Activated naive CD4-positive, alpha-beta T cell treated with anti-CD3 and anti-CD28 coated beads, Interleukin-2, amount 10 ng/mL, durations not matched to agents 7 days and 5 days (primary cell): ENCODE data around the gene NRIP3.
"Not testable (repeated sequence)": the region's sequence is repeated elsewhere in the genome, so short reads cannot be mapped to it uniquely, and the experiment has no call there.

ENCODE experiments used
- CTCF ChIA-PET: fragments of 350-600 bp; sonication (Branson Sonifier 250); formaldehyde crosslinking; loops from one replicate; lab custom pipeline; 2021; ENCODE audit warnings: antibody characterized with exemption; lab: Charles Lee
- DNase-seq: peaks from one replicate; pipeline ENCODE4 v3.0.0-alpha.2; 2020
- H3K27ac Mint-ChIP-seq: one replicate; pipeline ENCODE4 v1.8.0; 2021; ENCODE audit warnings: mild to moderate bottlenecking, moderate library complexity, mixed read lengths
- H3K27me3 Mint-ChIP-seq: one replicate; pipeline ENCODE4 v1.8.0; 2021; ENCODE audit warnings: mild to moderate bottlenecking, mixed read lengths
- H3K36me3 Mint-ChIP-seq: one replicate; pipeline ENCODE4 v1.8.0; 2021; ENCODE audit warnings: mixed read lengths
- H3K4me1 Mint-ChIP-seq: one replicate; pipeline ENCODE4 v1.8.0; 2021; ENCODE audit warnings: mixed read lengths
- H3K4me3 Mint-ChIP-seq: one replicate; pipeline ENCODE4 v1.8.0; 2021; ENCODE audit warnings: mild to moderate bottlenecking, moderate library complexity, mixed read lengths
- H3K9me3 Mint-ChIP-seq: one replicate; pipeline ENCODE4 v1.8.0; 2021; ENCODE audit warnings: mixed read lengths

The NRIP3 gene

DNA sequence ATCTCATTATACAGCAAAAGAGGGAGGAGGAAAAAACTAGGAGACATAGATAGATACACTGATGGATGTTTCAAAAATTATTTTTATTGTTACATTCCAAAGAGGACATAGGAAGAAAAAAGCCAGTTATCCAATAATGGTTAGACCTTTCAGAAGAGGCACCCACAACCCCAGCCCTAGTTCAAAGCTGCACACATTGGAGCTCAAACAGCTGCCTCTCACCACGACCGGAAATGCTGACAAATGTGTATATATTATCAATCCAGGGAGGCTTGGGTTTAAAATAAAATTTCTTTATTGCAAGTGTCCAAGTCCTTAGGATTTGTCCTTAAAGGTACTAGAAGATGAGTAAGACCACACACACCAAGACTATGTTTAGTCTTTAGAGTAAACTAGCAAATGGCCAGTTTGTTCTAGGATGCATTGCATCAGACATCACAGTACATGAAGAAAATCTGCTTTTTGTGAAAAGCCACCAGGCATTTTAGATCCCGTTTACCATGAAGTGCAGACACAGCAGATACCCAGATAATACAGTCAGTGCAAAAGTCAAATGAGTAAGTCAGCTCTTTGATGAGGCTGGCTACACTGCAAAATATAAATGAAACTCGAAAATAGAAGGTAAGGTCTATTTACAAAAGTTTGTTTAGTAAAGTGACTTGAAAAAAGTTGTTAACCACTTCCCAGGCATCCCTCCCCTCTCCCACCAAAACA, 56.4 kb downstream of the NRIP3 start:
- Mint-ChIP-seq H3K36me3 (peaks cover 37% of the 10 kb centered on the region), H3K27ac (no peak overlapping the region), H3K4me3 (no peak overlapping the region), H3K27me3 (peaks cover 7% of the 10 kb centered on the region), H3K4me1 (no peaks in the 10 kb centered on the region), H3K9me3 (no peaks in the 10 kb centered on the region)
- CTCF ChIA-PET, result interaction anchor here (0.9 kb wide), 1 partner anchor 33 kb away, joined by 4 read pairs; no protein-coding TSS in a partner anchor
- no peak for DNase-seq

DNA sequence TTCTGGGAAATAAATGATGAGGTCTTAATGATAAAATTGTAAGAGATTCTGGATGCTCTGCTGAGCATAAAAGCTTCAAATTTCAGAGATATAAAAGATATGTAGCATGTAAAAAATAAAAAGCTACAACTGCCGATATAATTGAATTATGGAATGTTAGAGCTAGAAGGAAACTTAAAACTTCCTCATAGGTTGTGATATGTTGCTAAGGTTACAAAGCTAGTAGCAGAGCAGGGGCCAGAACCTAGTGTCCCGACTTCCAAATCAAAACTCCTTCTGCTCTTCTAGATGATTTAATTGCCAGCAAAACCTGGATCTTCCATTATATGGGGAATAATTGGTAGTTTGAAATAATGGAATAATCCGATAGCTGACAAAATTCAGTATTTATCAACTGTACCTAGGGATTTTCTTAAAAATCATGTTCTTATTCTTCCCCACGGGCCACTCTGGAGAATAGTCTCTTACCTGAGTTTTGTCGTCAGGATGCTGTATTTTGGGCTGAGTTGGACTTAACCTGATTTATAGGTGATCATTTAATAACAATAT, 61.2 kb downstream of the NRIP3 start, which contains the start of gene ASCL3:
TSS of gene ASCL3 (minus strand) at position 499 of the 549 bp plus-strand sequence. CDS start 4,855 bp downstream, outside the sequence.
- DNase-seq, result no peak
- Mint-ChIP-seq H3K4me3 (no peak within 1 kb of the TSS), H3K4me1 (no peaks in the 10 kb centered on the region), H3K36me3 (peaks cover 10% of the 10 kb centered on the region), H3K9me3 (no peaks in the 10 kb centered on the region), H3K27ac (no peak within 1 kb of the TSS), H3K27me3 (peaks cover 22% of the 10 kb centered on the region)
- CTCF ChIA-PET, result interaction anchor here (1.5 kb wide), 1 partner anchor 17 kb away, joined by 6 read pairs; no protein-coding TSS in a partner anchor

DNA sequence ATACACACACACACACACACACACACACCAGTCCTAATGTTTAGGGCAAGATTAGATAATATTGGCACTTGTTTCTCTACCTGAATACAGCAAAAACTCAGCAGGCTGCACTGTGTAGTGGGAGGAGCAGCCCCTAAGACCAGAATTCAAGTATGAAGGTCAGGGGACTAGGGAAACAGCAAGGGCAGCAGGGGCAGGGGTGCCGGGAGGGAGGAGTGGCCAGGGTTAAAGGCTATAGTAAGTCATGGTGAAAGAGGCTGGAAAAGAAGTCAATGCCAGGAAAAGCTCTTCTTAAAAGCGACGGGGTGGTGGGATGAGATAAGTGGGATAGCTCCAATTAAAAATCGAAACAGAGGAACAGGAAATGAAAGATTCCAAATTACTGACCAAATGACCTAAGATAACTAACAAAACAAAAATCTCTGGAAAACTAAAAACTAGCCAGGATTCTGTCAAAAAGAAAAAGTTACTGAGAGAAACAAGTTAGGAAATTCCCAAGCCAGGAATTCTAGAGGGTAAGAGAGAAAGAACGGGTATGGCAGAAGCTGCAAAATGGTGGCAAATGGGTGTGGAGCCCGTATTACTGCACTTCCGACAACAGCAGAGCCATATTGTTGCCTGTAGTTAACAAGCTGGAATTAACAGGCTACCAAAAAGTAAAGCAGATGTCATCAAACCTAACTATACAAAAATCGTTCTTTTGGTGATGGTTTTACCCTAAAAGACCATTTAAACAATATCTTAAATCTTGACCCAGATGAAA, 62.3 kb downstream of the NRIP3 start:
- Mint-ChIP-seq H3K36me3 (peaks cover 4% of the 10 kb centered on the region), H3K27ac (no peak overlapping the region), H3K4me3 (no peak overlapping the region), H3K9me3 (no peaks in the 10 kb centered on the region), H3K27me3 (peaks cover 22% of the 10 kb centered on the region), H3K4me1 (no peaks in the 10 kb centered on the region)
- CTCF ChIA-PET, result interaction anchor here (1.5 kb wide), 1 partner anchor 18 kb away, joined by 6 read pairs; no protein-coding TSS in a partner anchor
- DNase-seq, result no peak

DNA sequence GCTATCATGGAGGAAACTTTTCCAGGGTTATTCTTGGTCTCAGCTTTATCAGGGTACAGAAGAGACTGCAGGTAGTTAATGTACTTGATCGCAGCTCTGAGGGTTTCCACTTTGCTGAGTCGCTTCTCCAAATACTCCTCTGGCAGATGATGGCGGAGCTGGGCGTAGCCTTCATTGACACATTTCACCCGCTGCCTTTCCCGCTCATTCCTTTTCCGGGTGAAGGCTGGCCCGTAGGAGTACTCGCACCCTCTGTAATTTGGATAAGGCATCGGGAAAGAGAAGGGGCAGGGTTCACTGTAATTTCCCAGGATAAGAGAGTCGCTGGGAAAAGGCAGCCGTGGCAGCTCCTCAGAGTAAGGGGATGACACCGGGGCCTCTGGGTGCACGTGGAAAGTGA, 66.1 kb downstream of the NRIP3 start:
- DNase-seq, result no peak
- CTCF ChIA-PET, result interaction anchor here (1.0 to 1.3 kb wide), 2 partner anchors 22 to 200 kb away, joined by 3 to 4 read pairs; no protein-coding TSS in a partner anchor

DNA sequence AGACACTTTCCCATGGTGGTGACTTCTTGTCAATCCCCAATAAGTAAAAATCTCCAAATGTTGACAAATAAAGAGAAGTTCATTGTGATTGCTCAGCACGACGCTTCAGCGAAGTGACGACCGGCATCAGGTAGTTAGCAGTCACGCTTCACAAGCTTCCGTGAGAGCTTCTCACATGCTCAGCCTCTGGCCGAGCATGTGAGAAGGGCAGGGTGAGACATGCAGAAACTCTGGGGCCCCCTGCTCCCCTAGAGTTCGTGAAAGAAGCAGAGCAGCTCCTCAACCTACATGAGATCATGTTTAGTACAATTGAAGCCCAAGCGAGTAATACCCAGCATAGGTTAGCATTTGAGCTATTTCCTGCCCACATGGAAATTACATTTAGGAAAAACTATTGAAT, 66.6 kb downstream of the NRIP3 start:
- no peaks in the 10 kb centered on the region for H3K9me3 Mint-ChIP-seq
- H3K27ac Mint-ChIP-seq, result no peak overlapping the region
- H3K27me3 Mint-ChIP-seq, result peaks cover 15% of the 10 kb centered on the region
- no peak for DNase-seq
- no peak overlapping the region for H3K4me3 Mint-ChIP-seq
- H3K36me3 Mint-ChIP-seq, result no peaks in the 10 kb centered on the region
- H3K4me1 Mint-ChIP-seq, result peaks cover 5% of the 10 kb centered on the region
- CTCF ChIA-PET, result interaction anchor here (1.0 to 1.3 kb wide), 3 partner anchors 23 to 201 kb away, joined by 3 to 4 read pairs (median 4); no protein-coding TSS in a partner anchor

More for the DNA sequence above, 66.1 kb downstream of the NRIP3 start:
- H3K27ac Mint-ChIP-seq, result no peak overlapping the region
- peaks cover 15% of the 10 kb centered on the region for H3K27me3 Mint-ChIP-seq
- H3K9me3 Mint-ChIP-seq, result no peaks in the 10 kb centered on the region
- H3K4me1 Mint-ChIP-seq, result peaks cover 5% of the 10 kb centered on the region
- H3K36me3 Mint-ChIP-seq, result no peaks in the 10 kb centered on the region
- H3K4me3 Mint-ChIP-seq, result no peak overlapping the region

DNA sequence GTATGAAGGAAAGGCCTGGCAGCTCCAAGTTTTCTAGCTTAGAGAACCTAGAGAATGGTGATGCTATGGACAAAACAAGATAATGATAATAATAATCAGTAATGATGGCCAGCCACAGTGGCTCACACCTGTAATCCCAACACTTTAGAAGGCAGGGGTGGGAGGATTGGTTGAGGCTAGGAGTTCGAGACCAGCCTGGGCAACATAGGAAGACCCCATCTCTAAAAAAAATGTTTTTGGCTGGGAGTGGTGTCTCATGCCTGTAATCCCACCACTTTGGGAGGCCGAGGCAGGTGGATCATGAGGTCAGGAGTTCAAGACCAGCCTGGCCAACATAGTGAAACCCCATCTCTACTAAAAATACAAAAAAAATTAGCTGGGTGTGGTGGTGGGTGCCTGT, 68.0 kb downstream of the NRIP3 start:
- not testable (repeated sequence) for H3K27me3 Mint-ChIP-seq, H3K4me3 Mint-ChIP-seq, DNase-seq, H3K4me1 Mint-ChIP-seq, H3K27ac Mint-ChIP-seq, H3K36me3 Mint-ChIP-seq, H3K9me3 Mint-ChIP-seq
- CTCF ChIA-PET, result interaction anchor here (1.0 to 1.2 kb wide), 3 partner anchors 21 to 24 kb away, joined by 3 to 7 read pairs (median 5); no protein-coding TSS in a partner anchor

DNA sequence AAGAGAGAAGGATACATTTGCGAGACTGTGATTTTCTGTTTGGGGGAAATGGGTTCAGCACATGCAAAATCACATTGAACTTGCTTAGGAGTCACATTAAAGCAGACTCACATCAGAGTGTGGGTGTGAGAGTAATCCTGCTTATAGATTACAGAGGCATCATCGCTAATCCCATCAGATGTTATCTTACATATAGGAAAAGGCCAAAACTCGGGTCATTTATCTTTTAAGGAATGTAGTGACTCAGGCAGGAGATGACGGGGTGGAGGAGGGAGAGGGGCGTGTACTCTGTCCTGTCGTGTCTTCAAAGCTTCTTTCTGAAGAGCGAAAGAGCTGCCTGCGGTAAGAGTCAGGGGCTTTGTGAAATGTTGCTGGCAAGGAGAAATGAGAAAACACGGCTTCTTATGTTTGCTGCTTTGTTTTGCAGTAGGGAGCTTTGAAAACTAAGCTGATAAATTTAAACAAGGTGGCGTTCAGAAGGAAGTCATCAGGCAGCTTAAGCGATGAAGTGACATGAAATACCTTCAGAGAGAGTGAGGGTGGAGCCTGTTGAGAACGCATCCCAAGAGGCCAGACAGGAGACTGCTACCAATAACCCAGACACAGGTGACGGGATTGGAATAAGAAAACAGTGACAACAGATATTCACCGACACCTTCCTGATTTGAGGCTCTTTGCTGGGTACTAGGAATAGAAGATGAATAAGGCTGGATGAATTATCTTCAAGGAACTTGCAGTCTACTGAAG, 68.9 kb downstream of the NRIP3 start:
- H3K36me3 Mint-ChIP-seq, result no peaks in the 10 kb centered on the region
- no peak for DNase-seq
- CTCF ChIA-PET, result interaction anchor here (1.0 to 1.2 kb wide), 4 partner anchors 20 to 54 kb away, joined by 3 to 7 read pairs (median 4); no protein-coding TSS in a partner anchor
- H3K9me3 Mint-ChIP-seq, result no peaks in the 10 kb centered on the region
- H3K4me1 Mint-ChIP-seq, result peaks cover 5% of the 10 kb centered on the region
- H3K27me3 Mint-ChIP-seq, result no peaks in the 10 kb centered on the region
- no peak overlapping the region for H3K27ac Mint-ChIP-seq
- no peak overlapping the region for H3K4me3 Mint-ChIP-seq

DNA sequence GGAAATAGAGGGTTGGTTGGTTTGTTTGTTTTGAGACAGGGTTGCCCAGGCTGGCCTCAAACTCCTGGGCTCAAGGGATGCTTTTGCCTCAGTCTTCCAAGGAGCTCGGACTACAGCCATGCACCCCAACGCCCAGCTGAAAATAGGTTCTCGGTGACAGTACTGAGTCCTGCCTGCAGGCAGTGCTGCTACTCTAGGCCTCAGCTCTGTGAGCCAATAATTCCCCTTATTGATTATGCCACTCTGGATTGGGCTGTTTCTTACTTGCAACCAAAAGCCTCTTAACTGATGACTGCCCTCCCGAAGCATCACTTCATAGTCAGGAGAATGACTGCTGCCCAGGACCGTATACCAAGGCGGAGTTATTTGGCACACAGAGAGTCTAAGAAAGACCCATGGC, 69.9 kb downstream of the NRIP3 start:
- H3K27me3 Mint-ChIP-seq, result no peaks in the 10 kb centered on the region
- no peak for DNase-seq
- no peaks in the 10 kb centered on the region for H3K9me3 Mint-ChIP-seq
- H3K4me3 Mint-ChIP-seq, result no peak overlapping the region
- no peak overlapping the region for H3K27ac Mint-ChIP-seq
- H3K36me3 Mint-ChIP-seq, result no peaks in the 10 kb centered on the region
- H3K4me1 Mint-ChIP-seq, result peaks cover 5% of the 10 kb centered on the region
- CTCF ChIA-PET, result no interaction called here

DNA sequence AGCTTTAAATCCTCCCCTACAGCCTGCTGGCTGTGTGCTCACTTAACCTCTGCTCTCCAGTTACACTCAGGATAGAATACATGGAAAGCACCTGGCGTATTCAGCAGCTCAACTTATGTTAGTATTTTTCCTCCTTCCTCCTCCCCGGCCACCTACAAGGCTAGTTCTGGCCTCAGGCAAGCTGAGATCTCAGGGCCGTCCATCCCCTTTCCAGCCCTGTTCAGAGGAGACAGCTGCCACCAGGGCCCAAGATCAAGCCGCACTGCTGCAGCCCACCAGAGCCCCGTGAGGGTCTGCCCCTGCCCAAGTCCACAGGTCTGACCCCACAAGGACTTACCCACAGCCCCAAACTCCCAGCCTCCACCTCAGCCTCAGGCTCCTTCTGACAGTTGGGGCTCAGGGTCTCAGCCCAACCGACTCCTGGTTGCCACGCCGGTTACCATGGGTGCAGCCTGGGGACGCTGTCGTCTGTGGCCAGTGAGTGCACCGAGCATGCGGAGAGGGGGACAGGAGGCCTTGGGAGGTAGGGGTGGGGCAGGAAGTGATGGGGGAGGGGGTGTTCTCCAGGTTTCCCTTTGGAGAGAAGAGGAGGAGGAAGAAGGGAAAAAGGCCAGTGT, 71.1 kb downstream of the NRIP3 start, which contains the start of gene C11orf16:
TSS of gene C11orf16 (minus strand) at position 384 of the 617 bp plus-strand sequence. CDS start 639 bp downstream, outside the sequence.
- no peak for DNase-seq
- Mint-ChIP-seq H3K36me3 (no peaks in the 10 kb centered on the region), H3K4me3 (no peak within 1 kb of the TSS), H3K27ac (no peak within 1 kb of the TSS), H3K9me3 (no peaks in the 10 kb centered on the region), H3K27me3 (no peaks in the 10 kb centered on the region), H3K4me1 (peaks cover 5% of the 10 kb centered on the region)
- CTCF ChIA-PET, result no interaction called here
